ENCODE results near the gene RIMBP2.

RIMBP2 gene, protein sequence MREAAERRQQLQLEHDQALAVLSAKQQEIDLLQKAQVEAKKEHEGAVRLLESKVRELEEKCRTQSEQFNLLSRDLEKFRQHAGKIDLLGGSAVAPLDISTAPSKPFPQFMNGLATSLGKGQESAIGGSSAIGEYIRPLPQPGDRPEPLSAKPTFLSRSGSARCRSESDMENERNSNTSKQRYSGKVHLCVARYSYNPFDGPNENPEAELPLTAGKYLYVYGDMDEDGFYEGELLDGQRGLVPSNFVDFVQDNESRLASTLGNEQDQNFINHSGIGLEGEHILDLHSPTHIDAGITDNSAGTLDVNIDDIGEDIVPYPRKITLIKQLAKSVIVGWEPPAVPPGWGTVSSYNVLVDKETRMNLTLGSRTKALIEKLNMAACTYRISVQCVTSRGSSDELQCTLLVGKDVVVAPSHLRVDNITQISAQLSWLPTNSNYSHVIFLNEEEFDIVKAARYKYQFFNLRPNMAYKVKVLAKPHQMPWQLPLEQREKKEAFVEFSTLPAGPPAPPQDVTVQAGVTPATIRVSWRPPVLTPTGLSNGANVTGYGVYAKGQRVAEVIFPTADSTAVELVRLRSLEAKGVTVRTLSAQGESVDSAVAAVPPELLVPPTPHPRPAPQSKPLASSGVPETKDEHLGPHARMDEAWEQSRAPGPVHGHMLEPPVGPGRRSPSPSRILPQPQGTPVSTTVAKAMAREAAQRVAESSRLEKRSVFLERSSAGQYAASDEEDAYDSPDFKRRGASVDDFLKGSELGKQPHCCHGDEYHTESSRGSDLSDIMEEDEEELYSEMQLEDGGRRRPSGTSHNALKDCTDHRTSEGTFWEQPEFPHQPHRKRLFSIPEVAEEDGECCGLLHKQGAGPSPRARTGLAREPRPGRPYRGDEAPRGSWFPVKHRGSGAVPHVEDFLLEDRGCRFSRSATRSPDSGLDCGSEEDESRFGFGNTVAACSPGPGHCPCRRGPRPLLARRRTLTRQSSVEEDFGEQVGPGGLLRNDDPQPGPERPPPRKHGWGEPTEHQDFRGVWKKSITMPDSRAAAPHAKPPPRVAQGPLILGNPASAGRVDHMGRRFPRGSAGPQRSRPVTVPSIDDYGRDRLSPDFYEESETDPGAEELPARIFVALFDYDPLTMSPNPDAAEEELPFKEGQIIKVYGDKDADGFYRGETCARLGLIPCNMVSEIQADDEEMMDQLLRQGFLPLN (N-terminal part only)

DNA sequence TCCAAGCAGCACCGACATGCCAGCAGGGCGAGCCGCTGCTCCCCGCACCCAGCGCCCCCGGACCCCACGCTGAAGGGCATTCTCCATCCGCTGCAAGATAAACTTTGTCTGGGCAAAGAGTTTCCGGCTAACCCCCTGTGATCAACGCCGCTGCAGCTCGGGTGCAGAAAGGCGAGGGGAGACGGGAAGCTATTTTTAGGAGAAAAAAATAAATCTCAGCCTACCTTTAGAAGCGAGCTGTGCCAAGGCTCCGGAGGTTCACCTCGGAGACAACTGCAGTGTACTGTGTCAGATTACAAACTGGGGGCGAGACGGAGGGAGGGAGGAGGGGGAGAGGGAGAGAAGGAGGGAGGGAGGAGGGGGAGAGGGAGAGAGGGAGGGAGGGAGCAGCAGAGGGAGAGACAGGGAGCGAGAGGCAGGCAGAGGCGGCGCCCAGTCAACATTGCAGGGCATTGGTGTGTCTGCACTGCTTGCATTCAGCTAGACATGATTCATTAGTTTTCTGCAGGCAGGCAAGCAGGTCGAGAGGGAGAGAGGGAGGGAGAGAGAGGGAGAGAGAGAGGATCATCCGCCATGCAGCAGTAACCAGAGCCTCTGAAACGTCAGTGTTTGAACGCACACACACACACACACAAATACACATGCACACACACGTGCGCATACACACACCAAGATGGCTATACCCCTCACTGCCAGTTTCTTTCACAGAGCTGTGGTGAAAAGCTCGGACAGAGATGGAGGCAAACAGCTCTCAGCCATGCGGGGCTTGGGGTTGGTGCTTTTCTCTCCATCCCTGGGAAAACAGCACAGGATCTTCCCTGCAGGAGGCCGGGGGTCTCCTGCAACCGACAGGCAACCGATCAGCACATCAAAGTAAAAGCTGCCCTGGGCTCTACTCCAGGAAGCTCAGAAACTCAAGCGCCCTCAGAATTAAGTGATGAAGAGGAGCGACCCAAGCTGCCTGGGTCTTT, at the start of gene RIMBP2:
TSS of gene RIMBP2 (minus strand) at position 302 of the 971 bp plus-strand sequence. CDS start 237,286 bp downstream, outside the sequence.
- no peak for DNase-seq (ENCODE audit: low read depth)
- no peak within 1 kb of the TSS for H3K4me3 ChIP-seq (ENCODE audit: low read depth, low read length)
- TF ChIP-seq, protein P1, sequence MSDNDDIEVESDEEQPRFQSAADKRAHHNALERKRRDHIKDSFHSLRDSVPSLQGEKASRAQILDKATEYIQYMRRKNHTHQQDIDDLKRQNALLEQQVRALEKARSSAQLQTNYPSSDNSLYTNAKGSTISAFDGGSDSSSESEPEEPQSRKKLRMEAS (IDR thresholded peaks at IDR 0.05; ENCODE audit: low read depth, low read length), result no peak
- TF ChIP-seq MYC (IDR thresholded peaks at IDR 0.05; ENCODE audit: low read depth, low read length) (no peak), POLR2A (IDR thresholded peaks at IDR 0.05; ENCODE audit: extremely low read depth, insufficient read length) (no peak)
- TF ChIP-seq, protein P2, sequence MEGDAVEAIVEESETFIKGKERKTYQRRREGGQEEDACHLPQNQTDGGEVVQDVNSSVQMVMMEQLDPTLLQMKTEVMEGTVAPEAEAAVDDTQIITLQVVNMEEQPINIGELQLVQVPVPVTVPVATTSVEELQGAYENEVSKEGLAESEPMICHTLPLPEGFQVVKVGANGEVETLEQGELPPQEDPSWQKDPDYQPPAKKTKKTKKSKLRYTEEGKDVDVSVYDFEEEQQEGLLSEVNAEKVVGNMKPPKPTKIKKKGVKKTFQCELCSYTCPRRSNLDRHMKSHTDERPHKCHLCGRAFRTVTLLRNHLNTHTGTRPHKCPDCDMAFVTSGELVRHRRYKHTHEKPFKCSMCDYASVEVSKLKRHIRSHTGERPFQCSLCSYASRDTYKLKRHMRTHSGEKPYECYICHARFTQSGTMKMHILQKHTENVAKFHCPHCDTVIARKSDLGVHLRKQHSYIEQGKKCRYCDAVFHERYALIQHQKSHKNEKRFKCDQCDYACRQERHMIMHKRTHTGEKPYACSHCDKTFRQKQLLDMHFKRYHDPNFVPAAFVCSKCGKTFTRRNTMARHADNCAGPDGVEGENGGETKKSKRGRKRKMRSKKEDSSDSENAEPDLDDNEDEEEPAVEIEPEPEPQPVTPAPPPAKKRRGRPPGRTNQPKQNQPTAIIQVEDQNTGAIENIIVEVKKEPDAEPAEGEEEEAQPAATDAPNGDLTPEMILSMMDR (IDR thresholded peaks at IDR 0.05; ENCODE audit: low read depth, low read length), result no peak

DNA sequence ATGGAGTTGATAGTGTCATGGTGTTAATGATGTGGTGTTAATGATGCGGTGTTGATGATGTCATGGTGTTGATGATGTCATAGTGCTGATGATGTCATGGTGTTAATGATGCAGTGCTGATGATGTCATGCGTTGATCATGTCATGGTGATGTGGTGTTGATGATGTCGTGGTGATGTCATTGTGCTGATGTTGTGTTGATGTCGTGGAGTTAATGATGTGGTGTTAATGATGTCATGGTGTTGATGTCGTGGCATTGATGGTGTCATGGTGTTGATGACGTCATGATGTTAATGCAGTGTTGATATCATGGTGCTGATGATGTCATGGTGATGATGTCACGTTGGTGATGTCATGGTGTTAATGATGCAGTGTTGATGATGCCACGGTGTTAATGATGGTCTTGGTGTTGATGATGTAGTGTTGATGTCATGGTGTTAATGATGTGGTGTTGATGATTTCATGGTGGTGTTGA, 49.1 kb upstream of the RIMBP2 start:
- TF ChIP-seq, protein P2 (IDR thresholded peaks at IDR 0.05; ENCODE audit: low read depth, low read length), result no peak
- no peak for TF ChIP-seq MYC (IDR thresholded peaks at IDR 0.05; ENCODE audit: low read depth, low read length)
- no peak for TF ChIP-seq POLR2A (IDR thresholded peaks at IDR 0.05; ENCODE audit: extremely low read depth, insufficient read length)
- TF ChIP-seq, protein P1 (IDR thresholded peaks at IDR 0.05; ENCODE audit: low read depth, low read length), result no peak
- peak; percentile 37 for DNase-seq (ENCODE audit: low read depth)
- H3K4me3 ChIP-seq (ENCODE audit: low read depth, low read length), result no peak overlapping the region

DNA sequence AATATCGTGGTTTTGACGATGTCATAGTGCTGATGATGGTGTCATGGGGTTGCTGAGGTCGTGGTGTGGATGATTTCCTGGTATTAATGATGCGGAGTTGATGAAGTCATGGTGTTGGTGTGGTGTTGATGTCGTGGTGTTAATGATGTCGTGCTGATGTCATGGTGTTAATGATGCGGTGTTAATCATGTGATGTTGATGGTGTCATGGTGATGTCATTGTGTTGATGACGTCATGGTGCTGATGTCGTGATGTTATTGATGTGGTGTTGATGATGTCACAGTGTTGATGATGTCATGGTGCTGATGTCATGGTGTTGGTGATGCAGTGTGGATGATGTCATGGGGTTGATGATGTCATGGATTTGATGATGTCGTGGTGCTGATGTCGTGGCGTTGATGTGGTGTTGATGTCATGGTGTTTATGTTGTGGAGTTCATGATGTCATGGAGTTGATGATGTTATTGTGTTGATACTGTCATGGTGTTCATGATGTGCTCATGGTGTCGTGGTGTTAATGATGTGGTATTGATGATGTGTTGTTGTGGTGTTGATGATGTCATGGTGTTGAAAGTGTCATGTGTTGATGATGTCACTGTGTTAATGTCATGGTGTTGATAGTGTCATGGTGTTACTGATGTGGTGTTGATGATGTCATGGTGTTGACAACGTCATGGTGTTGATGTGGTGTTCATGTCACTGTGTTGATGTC, 48.5 kb upstream of the RIMBP2 start:
- DNase-seq (ENCODE audit: low read depth), result peak; percentile 53
- TF ChIP-seq MYC (IDR thresholded peaks at IDR 0.05; ENCODE audit: low read depth, low read length) (no peak), POLR2A (IDR thresholded peaks at IDR 0.05; ENCODE audit: extremely low read depth, insufficient read length) (no peak)
- TF ChIP-seq, protein P2 (IDR thresholded peaks at IDR 0.05; ENCODE audit: low read depth, low read length), result no peak
- TF ChIP-seq, protein P1 (IDR thresholded peaks at IDR 0.05; ENCODE audit: low read depth, low read length), result no peak
- H3K4me3 ChIP-seq (ENCODE audit: low read depth, low read length), result no peak overlapping the region

DNA sequence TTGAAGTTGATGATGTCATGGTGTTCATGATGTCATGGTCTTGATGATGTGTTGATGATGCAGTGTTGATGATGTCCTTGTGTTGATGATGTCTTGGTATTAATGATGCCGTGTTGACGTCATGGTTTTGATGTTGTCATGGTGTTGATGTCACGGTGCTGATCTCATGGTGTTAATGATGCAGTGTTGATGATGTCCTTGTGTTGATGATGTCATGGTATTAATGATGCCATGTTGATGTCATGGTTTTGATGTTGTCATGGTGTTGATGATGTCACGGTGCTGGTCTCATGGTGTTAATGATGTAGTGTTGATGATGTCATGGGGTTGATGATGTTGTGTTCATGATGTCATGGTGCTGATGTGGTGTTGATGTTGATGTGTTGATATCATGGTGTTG, 48.0 kb upstream of the RIMBP2 start:
- TF ChIP-seq MYC (IDR thresholded peaks at IDR 0.05; ENCODE audit: low read depth, low read length), result no peak
- no peak for TF ChIP-seq POLR2A (IDR thresholded peaks at IDR 0.05; ENCODE audit: extremely low read depth, insufficient read length)
- TF ChIP-seq, protein P1 (IDR thresholded peaks at IDR 0.05; ENCODE audit: low read depth, low read length), result no peak
- TF ChIP-seq, protein P2 (IDR thresholded peaks at IDR 0.05; ENCODE audit: low read depth, low read length), result no peak
- no peak overlapping the region for H3K4me3 ChIP-seq (ENCODE audit: low read depth, low read length)
- DNase-seq (ENCODE audit: low read depth), result peak; percentile 34
